MCF 10A (cell line): ENCODE measurements around the gene PIK3R6. TPM values are rescaled to one million over a fixed set of nuclear protein-coding genes. Genes with fewer than 3 reads are reported as not detected.

ENCODE experiments used
- BruUV-seq: library from RNA; stranded (reverse); fragments of 400-500 nt; replicated peaks from 2 replicates; lab custom pipeline; 2021; lab: Mats Ljungman, UMichigan
- CTCF ChIA-PET: fragments of 300-600 bp; sonication (Branson Sonifier 250); formaldehyde crosslinking; extraction: SDS; loops from one replicate; lab custom pipeline; 2021; ENCODE audit warnings: antibody characterized with exemption, inconsistent platforms; lab: Yijun Ruan, JAX
- POLR2A ChIA-PET: fragments of 300-600, 350-650 bp; sonication (Branson Sonifier 250); formaldehyde crosslinking; extraction: SDS; loops from one replicate; lab custom pipeline; 2020; ENCODE audit warnings: antibody characterized with exemption, inconsistent platforms; lab: Yijun Ruan, JAX
- DNase-seq: peaks from one replicate; pipeline ENCODE4 v3.0.0-alpha.2; 2018; ENCODE audit not compliant: unreplicated experiment
- H3K27ac Mint-ChIP-seq: one replicate; pipeline ENCODE4 v1.8.0; 2022; ENCODE audit warnings: mild to moderate bottlenecking, low read depth, mixed read lengths; ENCODE audit not compliant: unreplicated experiment
- H3K27me3 Mint-ChIP-seq: one replicate; pipeline ENCODE4 v1.8.0; 2022; ENCODE audit warnings: mixed read lengths; ENCODE audit not compliant: insufficient read depth, unreplicated experiment
- H3K36me3 Mint-ChIP-seq: one replicate; pipeline ENCODE4 v1.8.0; 2022; ENCODE audit warnings: mild to moderate bottlenecking, moderate library complexity, mixed read lengths; ENCODE audit not compliant: insufficient read depth, unreplicated experiment
- H3K4me1 Mint-ChIP-seq: one replicate; pipeline ENCODE4 v1.8.0; 2022; ENCODE audit warnings: mixed read lengths; ENCODE audit not compliant: insufficient read depth, unreplicated experiment
- H3K4me3 Mint-ChIP-seq: one replicate; pipeline ENCODE4 v1.8.0; 2022; ENCODE audit warnings: mild to moderate bottlenecking, moderate library complexity, mixed read lengths; ENCODE audit not compliant: unreplicated experiment
- H3K9me3 Mint-ChIP-seq: one replicate; pipeline ENCODE4 v1.8.0; 2022; ENCODE audit warnings: mixed read lengths; ENCODE audit not compliant: unreplicated experiment
- CTCF ChIP-seq: fragments of 200-600 bp; IDR thresholded peaks from one replicate; pipeline ENCODE4 v1.8.0; 2022; ENCODE audit warnings: antibody characterized with exemption, mild to moderate bottlenecking; ENCODE audit not compliant: unreplicated experiment
- intact Hi-C: fragments of 100-400 bp; cut with micrococcal nuclease; formaldehyde crosslinking; loops from 2 replicates; pipeline ENCODE4 v1.14.1; 2022
- total RNA-seq: library from RNA; stranded (reverse); gene quantifications from 2 replicates; pipeline ENCODE4 v1.2.3, GENCODE V29; 2022

The PIK3R6 gene
- total RNA-seq, 1 experiment from 2014 or later = not detected

GRCh38 chr17:8753136-8753975 lies 114.1 kb downstream of the PIK3R6 start:
- intact Hi-C loops = loop anchor here (5.0 to 10.0 kb wide), 3 partner anchors 244 to 801 kb away; no protein-coding TSS in a partner anchor
- BruUV-seq = no TSS peak

More at GRCh38 chr17:8753136-8753975, 114.1 kb downstream of the PIK3R6 start:
- ChIA-PET CTCF (interaction anchor here (0.5 to 3.1 kb wide), 14 partner anchors 9 to 966 kb away, joined by 3 to 16 read pairs (median 4); no protein-coding TSS in a partner anchor), POLR2A (no interaction called here)
- no peak overlapping the region for H3K4me3 Mint-ChIP-seq
- no peak for TF ChIP-seq CTCF
- H3K9me3 Mint-ChIP-seq = peaks cover 6% of the 10 kb centered on the region
- no peaks in the 10 kb centered on the region for H3K36me3 Mint-ChIP-seq
- H3K4me1 Mint-ChIP-seq = no peaks in the 10 kb centered on the region
- no peak for DNase-seq
- H3K27ac Mint-ChIP-seq = no peak overlapping the region
- peaks cover 57% of the 10 kb centered on the region for H3K27me3 Mint-ChIP-seq

Other genes with a start within 250 kb of the PIK3R6 start
- 43.0 and 43.4 TPM in 2 replicates for gene MYH10, start 236.9 kb downstream of the PIK3R6 start, total RNA-seq
- not detected in 2 replicates for gene CCDC42, start 122.8 kb downstream of the PIK3R6 start, total RNA-seq
- gene SPDYE4, start 109.1 kb downstream of the PIK3R6 start, total RNA-seq = not detected in 2 replicates
- gene MFSD6L, start 68.3 kb downstream of the PIK3R6 start, total RNA-seq = not detected in 2 replicates
- gene PIK3R5, start 98.0 kb upstream of the PIK3R6 start, total RNA-seq = not detected in 2 replicates
- gene NTN1, start 153.8 kb upstream of the PIK3R6 start, total RNA-seq = 0.10 and 0.23 TPM in 2 replicates